HG03280 (cell line): ENCODE measurements around the gene JADE2.

Source experiments
- ATAC-seq: cut with Tn5 transposase; IDR thresholded peaks from one replicate; pipeline ENCODE4 v1.9.1; 2021; ENCODE audit warnings: mild to moderate bottlenecking, moderate library complexity; ENCODE audit not compliant: unreplicated experiment

Gene JADE2

DNA sequence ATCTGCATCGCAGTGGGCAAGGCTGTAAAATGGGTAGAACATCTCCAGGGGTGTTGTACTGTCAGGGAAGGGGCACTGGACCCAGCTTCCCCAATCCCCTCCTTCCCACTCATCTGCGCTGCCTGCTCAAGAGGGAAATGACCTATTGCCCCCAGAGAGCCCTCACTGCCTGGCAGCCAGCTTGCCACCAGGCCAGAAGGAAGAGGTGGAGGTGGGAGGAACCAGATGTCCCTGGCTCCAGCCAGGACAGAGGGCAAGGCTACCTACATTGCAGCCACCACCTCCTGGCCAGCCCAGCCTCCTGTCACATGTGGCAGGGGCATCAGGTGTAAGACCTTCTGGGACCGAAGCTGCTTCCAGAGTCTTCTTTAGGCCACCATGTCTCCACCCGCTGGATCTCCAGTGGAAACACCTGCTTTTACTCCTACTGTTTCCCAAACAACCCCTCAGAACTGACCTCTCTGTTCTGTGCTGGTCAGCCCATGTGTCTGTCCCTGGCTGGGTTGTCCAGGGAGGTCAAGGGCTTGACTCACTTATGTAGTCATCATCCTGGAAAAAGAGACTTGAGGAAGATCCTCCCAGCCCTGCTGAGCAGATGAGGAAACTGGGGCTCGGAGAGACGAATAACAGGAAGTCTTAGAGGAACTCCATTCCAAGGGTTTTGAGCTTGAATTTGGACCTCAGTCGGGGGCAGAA is 42.3 kb downstream of the JADE2 start:
- no peak for ATAC-seq

GRCh38 chr5:134568337-134568700 is 42.8 kb downstream of the JADE2 start:
- ATAC-seq: no peak

DNA sequence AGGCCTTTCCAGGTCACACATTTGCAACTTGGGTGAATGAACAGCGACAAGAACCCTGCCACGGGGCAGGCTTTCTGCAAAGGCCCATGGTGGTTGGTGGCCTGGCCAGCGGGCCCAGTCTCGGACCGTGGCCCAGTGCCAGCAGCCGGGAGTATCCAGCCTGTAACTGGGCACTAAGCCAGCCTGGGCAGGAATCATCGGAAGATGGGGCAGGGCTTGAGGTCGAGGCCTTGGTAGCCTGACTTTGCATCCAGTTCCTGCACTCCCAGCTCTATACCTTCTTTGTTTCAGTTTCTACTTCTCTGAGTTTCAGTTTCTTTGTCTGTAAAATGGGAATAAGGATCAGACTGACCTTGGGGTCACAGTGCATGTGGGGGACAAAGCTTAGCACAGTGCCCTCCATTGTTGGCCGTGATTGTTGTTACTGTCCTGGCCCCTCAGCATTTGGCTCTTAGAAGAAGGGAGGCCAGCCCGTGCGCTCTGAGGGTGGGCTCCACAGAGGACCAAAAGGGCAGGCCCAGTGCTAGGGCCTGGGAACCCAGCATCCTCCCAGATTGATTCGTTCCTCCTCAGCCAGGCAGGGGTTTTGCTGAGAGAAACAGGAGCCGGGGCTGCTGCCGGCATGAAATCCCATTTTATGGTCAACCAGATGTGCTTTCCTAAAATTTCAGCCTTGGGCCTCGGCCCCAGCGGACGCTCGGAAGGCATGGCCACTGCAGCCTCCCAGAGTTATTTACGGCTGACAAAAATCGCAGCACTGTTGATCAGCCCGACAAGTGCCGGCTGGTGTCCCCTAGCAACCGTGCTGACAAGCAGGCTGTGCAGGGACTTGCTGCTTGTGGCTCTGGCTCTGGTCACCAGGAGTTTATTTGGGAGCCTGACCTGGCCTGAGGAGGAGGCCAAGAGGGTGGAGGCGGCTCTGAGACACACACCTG is 43.6 kb downstream of the JADE2 start:
- no peak for ATAC-seq

GRCh38 chr5:134569758-134570364 is 44.4 kb downstream of the JADE2 start:
- ATAC-seq: no peak

DNA sequence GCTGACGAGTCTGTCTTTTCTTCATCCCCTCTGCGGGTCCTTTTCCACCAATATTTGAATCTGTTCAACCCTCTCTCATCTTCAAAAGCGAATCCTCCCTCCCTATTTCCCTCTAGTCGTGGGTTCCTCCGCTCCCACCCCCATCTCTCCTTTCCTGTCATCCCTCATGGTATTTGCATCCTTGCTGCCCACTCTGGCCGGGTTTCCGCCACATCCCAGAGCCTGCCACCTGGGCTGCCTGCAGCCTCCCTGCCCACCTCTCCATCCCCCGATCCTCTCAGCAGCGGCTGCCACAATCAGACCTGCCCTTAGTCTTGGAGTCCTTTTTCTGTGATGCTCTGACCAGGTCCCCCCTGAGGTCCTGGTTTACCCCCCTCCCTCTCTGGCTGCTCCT is 44.9 kb downstream of the JADE2 start:
- no peak for ATAC-seq

DNA sequence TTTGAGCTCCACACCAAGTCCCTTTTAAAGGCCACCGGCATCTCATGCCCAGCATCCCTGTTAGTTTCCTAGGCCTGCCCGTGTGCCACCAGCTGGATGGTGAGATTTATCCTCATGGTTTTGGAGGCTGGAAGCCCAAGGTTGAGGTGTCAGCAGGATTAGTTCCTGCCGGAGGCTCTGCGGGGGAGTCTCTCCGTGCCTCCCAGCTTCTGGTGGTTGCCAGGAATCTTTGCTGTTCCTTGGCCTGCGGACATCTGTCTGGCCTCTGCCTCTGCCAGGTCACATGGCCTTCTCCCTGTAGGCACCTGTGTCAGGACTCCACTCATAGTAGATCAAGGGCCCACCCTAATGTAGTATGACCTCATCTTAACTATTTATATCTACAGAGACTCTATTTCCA is 45.4 kb downstream of the JADE2 start:
- no peak for ATAC-seq

DNA sequence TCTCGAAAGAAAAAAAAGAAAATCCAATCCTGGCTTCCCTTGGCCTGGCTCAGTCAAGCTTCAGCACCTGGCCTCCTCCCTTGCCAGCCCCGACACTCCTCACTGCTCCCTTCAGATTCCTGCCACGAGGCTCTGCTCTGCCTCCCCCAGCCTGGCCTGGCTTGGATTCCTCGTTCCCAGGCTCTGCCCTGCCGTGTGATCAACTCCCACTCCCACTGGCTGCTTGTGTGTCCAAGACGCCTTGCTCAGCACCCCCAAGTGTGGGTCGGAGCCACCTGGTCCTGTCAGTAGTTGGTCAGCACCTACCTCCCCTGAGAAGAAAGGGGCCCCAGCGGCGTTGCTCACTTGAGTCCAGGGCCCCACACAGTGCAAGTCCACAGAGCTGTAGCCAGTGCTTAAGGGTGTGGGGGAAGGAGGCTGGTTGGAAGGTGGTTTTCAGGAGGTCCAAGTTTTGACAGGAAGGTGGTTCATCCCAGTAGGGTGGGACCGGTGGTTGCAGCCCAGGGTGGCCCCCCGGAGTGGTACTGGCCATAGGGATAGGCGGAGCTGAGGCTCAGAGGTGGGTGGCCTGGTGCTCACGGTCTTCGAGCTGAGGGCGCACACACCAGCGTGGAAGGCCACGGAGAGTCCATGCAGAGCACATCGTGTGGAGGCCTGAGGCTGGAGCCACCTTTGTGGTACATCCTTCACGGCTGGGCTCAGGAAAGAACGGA is 46.4 kb downstream of the JADE2 start:
- no peak for ATAC-seq

DNA sequence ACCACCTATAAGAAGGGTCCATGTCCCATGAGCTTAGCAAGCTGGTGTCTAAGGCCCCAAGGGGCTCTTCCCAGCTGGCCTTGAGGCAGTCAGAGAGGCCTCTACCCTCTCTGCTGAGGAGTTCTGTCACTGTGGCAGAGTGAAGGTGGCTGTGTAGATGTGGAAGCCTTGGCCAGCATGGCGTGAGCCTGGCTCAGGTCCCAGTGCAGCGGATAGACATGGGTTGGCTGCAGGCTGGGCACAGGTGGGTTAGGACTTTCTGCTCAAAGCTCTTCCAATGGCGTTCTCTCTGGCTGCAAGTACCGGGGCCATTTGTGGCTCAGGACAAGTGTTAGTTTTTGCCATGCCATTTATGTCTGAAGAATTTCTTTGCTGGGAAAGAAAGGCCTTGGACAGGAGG is 47.3 kb downstream of the JADE2 start:
- ATAC-seq: no peak

DNA sequence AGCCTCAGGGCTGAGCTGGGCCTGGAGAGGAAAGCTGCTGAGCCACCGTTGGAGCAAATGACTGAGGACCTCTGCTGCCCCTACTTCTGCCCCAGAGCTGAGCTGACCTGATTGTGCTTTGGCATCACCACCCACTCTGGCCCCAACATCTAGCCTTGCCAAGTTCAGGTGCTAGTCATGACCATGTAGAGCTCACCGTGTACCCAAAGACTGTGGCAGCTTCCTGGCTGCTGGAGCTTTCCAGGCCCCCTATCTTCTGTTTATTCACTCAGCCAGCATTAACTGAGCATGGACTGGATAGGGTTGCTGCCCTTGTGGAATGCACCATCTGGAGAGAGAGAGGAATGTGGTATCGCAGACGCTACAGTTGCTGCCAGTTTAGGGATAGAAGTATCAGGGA is 49.1 kb downstream of the JADE2 start:
- ATAC-seq: no peak

GRCh38 chr5:134575316-134575715 is 49.8 kb downstream of the JADE2 start:
- no peak for ATAC-seq

GRCh38 chr5:134576386-134577021 is 51.0 kb downstream of the JADE2 start:
- ATAC-seq: no peak

DNA sequence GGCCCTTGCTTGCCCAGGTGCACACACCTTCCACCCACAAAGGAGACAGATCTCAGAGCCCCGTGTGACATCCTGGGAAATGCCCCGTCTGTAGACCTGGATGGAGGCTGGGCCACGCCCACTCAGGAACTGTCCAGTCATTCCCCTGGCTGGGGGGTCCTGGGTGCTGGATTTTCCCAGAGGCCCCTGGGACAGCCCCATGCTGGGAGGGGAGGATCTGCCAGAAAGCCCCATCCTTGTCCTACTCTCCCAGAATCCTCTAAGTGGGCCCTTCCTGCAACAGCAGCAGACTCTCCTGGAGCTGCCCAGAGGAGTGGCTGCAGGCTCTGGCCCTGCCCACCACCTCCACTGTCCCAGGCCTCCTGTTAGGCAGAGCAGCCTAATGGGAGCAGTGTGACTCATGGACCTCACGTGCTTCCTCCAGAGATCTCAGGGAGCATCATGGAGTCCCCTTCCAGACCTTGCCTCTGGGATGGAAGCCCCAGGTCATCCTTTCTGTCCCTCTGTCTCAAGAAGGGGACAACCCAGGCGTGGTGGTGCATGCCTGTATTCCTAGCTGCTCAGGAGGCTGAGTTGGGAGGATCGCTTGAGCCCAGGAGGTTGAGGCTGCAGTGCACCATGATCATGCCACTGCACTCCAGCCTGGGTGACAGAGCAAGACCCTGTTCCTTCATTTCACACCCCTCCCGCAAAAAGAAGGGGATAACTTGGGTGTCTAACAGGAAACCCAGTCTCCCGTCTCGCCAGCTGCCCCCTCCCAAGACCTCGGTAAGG is 51.7 kb downstream of the JADE2 start:
- ATAC-seq: no peak

- ATAC-seq: no peak
These were observed 52.5 kb downstream of the JADE2 start for GRCh38 chr5:134577796-134578577.

GRCh38 chr5:134578578-134579283 is 53.3 kb downstream of the JADE2 start:
- no peak for ATAC-seq

DNA sequence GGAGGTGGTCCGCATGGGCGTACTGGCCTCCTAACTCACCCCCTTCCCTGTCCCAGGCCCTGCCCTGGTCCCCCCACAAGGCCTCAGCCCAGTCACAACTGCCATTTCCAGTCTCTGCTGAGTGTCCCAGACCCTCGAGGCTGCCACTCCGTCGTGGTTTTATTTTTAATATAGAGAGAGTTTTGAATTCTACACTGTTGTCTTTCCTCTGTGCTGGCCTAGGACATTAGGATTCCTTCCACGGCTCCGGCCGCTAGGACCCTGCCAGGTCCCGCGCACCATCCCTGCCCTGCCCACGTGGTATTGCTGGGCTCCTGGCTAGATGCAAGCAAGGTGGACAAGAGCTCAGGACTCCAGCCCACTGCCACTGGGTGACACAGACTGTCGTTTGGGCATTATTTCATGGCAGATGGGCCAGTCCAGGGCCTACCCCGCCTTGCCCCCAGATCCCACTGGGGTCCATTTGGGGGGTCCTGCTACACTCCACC is 53.9 kb downstream of the JADE2 start:
- ATAC-seq: no peak

- ATAC-seq: no peak
These were observed 54.6 kb downstream of the JADE2 start for GRCh38 chr5:134580001-134580460.

DNA sequence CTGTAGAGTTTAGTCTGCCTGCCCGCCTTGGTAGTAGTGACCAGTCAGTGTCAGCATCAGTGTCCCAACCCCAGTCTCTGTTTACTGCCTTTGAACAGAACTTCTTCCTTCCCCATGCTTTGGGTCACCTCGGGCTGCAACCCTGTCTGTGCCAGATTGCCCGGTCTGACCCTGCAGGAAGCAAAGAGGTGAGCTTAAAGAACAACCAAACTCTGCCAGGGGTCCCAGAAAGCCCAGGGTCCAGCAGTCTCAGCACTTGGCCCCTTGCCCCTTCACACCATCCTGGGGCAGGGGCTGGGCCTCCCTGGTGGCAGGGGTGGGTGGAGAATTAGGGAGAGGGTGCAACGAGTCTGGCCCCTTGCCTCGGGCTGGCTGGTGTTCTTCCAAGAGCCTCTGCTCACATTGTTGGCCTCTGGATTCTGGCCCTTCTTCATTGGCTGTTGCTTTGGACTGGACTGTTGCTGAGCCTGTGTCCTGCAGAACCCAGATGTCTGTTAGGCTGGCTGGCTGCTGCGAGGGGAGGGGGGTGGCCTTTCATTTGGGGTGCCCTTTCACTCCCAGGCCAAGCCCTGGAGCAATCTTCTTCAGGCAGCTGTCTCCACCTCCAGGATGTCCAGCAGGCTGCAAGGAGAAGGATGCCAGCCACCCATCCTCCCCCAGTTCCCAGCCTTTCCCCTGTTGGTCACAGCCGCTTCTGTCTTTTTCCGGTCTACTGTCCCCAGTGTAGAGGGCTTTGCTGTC is 55.9 kb downstream of the JADE2 start:
- ATAC-seq: no peak

DNA sequence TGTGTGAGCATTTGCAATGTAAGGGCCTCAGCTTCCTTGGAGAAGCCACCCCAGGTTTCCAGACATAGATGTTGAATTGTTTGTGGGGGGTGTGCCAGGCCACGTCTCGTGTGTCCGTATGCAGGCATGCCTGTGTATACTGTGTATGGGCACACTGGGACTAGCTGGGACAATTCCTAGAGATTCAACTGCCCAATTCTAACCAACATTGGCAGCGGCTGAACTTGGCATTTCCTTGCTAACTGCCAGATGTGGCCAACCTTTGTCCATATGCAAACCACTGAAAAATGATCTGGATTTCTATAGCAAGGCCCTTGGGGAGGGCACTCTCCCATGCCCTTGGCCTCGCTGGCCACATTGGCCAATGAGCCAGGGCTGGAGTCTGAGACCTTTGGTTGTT is 56.8 kb downstream of the JADE2 start:
- no peak for ATAC-seq
